NB4 (cell line): ENCODE measurements around the gene NPY2R.

ENCODE experiments used
- POLR2A ChIP-seq: IDR thresholded peaks from 2 replicates; pipeline ENCODE4 v1.6.1; 2011; ENCODE audit warnings: mild to moderate bottlenecking; ENCODE audit not compliant: insufficient read length; ENCODE audit errors: extremely low read depth
- TF ChIP-seq, protein P1 (sequence below): IDR thresholded peaks from one replicate; pipeline ENCODE4 v1.5.1; 2012; ENCODE audit warnings: low read depth, low read length

DNA sequence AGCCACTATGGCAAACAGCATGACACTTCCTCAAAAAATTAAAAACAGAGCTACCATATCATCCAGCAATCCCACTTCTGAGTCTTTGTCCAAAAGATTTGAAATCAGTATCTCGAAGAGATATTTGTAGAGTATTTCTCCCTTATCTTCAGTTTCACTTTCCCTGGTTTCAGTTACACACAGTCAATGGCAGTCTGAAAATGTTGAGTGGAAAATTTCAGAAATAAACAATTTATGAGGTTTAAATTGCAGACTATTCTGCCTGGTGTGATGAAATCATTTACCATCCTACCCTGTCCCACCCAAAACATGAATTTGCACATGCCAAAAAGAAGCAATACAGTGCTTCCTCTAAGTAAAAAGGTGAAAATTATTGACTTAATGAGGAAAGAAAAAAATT lies 43.9 kb downstream of the NPY2R start:
- TF ChIP-seq, protein P1, sequence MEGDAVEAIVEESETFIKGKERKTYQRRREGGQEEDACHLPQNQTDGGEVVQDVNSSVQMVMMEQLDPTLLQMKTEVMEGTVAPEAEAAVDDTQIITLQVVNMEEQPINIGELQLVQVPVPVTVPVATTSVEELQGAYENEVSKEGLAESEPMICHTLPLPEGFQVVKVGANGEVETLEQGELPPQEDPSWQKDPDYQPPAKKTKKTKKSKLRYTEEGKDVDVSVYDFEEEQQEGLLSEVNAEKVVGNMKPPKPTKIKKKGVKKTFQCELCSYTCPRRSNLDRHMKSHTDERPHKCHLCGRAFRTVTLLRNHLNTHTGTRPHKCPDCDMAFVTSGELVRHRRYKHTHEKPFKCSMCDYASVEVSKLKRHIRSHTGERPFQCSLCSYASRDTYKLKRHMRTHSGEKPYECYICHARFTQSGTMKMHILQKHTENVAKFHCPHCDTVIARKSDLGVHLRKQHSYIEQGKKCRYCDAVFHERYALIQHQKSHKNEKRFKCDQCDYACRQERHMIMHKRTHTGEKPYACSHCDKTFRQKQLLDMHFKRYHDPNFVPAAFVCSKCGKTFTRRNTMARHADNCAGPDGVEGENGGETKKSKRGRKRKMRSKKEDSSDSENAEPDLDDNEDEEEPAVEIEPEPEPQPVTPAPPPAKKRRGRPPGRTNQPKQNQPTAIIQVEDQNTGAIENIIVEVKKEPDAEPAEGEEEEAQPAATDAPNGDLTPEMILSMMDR = no peak
- TF ChIP-seq POLR2A = no peak
